HG03175 (cell line): ENCODE results near the gene SLC45A3.

Experiments used
- ATAC-seq: cut with Tn5 transposase; IDR thresholded peaks from one replicate; pipeline ENCODE4 v1.9.1; 2021; ENCODE audit warnings: mild to moderate bottlenecking, moderate library complexity; ENCODE audit not compliant: unreplicated experiment

Gene SLC45A3

DNA sequence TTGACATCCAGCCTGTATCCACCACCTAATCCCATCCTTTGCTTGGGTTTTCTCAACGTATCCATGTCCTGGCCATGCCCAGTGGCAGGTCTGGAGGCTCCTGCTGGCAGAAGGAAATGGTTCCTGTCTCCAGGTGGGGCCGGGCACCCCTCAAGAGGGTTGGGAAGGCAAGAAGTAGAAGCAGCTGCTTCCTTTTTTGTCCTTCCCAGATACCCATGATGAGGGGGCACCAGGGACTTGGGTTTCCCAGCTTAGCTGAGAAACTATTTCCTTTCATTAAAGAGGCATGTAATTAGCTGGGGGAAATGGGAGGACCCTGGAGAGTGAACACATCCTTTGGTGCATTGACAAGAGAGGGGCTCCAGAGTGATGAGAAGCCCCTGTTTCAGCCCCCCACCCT lies 21.1 kb upstream of the SLC45A3 start:
- no peak for ATAC-seq

DNA sequence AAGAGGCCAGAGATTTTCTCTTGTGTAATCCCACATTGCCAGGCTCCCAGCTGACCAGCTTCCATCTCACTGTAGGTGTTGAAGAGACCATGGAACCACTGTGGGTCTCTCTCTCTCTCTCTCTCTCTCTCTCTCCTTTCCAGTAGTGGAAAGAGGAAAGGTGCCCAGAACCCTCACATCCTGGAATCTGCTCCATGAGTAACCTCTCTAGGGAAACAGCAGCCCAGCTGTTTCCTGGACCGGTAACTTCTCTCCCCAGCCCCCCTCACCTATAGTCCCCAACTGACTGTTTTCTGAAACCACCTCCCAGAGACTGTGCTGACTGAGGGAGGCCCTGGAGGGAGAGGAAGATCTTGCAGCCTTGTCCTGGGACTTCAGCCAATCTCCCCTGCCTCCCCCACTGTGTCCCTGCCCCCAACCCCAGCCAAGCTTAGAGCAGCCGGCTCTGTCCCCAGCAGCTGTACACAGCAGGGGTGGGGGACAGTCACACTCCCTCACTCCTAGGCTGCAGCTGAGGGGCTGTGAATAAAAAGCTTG lies 20.6 kb upstream of the SLC45A3 start:
- no peak for ATAC-seq

DNA sequence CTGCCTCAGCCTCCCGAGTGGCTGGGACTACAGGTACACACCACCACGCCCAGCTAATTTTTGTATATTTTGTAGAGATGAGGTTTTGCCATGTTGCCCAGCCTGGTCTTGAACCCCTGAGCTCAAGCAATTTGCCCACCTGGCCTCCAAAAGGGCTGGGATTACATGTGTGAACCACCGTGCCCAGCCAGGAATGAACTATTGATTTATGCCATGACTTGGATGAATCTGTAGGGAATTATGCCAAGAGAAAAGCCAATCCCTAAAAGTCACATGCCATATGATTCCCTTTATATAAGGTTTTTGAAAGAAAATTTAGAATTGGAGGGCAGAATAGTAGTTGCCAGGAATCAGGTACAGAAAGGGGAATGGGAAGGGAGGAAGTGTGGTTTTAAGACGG lies 19.1 kb upstream of the SLC45A3 start:
- no peak for ATAC-seq

DNA sequence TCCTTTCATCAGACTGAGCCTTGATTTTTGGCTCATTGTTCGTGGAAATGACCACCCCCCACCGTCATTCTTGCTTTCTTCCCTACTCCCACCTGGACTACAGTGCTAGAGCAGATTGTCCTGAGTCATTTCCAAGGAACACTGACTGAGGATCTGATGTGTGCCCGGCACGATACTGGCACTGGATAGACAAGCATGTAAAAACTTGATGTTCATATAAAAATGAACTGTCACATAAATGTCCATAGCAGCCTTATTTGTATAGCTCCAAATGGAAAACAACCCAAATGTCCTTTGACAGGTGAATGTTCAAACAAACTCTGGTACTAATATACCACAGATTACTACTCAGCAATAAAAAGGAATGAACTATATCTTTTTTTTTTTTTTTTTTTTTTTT lies 18.6 kb upstream of the SLC45A3 start:
- no peak for ATAC-seq

DNA sequence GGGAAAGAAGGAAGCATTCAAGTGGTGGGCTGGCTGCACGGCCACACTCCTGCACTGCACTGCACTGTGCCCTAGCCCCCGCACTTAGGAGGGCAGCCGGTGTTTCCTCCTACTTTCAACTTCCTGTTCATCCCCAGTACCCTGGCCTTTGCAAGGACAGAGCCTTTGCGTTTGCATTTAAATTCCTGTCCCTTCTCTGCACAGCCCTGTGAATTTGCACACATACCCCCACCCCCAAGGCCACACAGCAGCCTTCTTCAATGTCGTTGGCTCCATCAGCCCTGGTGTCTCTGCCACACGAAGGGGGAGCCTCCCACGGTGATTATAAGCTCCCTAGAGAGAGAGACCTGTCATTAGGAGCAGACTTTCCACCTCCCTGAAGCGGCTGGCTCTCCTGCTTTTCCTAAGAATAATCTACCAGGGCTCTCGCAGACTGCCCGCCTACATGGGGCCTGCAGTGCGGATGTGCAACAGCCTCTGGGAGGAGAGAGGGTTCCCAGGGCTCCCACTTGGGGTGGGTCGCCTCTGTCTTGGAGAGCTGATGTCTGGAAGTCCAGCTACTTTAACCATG lies 13.2 kb upstream of the SLC45A3 start:
- ATAC-seq = no peak

DNA sequence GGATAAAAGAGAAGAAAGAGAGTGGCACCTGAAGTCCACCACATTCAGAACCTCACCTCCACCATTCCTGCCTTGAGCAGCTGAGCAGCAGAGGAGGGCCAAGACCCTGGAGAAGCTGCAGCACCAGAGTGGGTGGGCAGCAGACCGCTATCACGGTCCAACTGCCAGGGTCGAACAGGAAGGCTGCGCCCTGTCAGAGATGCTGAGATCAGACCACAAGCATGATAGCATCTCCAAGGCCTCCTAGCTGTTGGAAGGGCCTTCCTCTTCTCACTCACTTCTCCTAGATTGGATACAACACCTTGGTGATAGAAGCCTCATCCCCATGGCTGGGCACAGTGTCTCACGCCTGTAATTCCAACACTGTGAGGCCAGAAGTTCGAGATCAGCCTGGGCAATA lies 12.1 kb upstream of the SLC45A3 start:
- no peak for ATAC-seq

DNA sequence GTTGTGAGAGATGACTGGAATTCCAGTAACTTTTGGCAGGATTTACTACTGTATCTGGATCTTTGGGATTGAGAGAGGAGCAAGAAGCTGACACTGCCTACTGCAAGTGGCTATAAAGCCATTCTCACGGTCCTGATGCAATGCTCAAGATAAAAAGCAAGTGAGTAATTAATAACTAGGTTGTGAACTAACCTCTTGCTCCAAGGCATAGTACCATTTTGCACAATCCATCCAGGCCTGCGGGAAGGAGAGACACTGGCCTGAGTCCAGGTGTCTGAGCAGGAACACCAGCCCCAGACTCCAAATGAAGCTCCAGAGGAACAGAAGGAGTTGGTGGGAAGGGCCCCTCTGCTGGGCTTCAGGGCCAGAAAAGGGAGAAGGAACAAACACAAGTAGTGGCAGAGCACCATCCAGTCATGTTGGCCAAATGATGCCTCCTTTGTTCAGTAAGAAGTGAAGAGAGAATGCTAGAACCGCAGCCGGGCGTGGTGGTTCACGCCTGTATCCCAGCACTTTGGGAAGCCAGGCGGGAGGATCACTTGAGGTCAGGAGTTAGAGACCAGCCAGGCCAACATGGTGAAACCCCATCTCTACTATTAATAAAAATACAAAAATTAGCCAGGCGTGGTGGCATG lies 9.9 kb upstream of the SLC45A3 start:
- ATAC-seq = no peak

DNA sequence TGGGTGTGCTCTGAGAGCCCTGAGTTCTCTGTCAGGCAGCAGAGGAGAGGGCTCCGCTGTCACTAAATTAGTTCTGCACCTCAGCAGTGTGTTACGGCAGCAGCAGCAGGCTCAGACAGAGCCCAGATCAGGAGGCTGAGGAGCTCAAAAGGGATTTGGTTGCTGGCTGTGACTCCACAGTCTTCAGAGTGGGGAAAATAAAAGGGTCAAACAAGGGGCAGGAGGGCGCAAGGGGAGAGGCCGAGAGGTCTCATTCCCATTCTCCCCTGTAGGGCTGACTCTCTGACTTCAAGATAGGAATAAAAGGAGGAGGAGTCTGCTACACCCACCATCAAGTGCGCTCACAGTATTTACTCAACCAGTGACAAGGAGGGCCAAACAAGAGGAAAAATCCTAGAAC lies 9.2 kb upstream of the SLC45A3 start:
- no peak for ATAC-seq

DNA sequence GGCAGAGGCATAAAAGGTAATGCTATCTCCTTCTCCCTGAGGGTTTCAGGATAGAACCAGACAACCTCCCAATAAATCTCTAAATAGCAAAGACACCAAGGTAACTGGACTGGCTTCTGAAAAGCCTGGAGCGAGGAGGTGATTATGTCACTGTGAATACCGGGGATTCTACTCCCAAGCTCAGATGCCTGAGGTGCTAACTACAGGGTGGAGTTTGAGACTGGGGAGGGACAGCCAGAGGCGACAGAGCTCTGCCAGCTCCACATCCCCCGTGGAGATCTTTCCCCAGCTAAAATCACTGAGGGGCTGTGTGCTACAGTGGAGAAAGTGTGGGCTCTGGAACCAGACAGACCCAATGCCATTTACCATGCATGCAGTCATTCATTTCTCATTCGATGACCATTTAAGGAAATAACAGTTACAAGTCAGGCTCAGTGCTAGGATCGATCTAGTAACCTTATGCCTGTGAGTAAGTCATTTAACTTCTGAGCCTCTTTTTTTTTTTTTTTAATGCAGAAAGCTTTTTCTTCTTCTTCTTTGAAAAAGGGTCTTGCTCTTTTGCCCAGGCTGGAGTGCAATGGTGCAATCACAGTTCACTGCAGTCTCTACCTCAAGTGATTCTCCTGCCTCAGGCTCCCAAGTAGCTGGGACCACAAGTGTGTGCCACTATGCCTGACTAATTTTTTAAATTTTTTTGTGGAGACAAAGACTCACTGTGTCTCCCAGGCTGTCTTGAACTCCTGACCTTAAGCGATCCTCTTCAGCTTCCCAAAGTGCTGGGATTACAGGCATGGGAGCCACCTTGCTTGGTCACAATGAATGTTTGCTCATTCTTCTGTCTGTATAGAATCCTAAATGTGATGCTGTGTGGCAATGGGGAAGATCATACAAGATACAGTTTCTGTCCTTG lies 8.1 kb upstream of the SLC45A3 start:
- ATAC-seq = no peak

DNA sequence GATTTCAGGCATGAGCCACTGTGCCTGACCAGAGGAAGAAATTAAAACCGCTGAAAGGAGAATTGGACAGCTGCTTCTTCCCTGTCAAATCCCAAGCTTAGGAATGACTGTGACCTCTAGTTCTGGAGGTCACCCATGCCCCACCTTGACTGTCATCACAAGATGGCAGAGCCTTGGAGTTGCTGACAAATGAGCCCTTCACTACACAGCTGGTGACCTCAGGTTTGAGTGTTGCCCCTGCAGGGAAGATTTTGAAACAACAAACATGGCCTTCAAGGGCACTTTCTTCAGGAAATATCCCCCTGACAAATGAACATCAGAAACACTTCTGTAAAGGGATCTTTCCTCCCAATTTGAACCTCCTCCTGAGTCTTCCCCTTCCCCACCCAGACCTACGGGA lies 6.9 kb upstream of the SLC45A3 start:
- no peak for ATAC-seq

DNA sequence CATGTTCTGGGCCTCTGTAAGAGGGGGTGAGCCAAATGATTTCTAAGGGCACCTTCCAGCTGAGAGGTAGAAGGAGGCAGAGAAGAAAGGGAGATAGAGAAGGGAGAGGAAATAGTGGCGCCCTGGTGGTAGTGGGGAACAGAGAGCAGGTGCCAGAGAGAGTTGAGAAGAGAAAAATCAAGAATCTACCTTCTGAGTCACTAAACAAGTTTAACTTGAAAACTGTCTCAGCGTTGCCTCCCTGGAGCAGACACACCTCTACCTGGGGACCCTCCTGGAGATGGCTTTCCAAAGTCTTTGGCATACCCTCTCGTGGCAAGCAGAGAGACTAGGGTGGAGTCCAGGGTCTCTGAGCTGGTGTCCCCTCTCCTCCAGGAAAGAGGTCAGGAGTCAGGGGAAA lies 1.1 kb upstream of the SLC45A3 start:
- ATAC-seq = no peak

DNA sequence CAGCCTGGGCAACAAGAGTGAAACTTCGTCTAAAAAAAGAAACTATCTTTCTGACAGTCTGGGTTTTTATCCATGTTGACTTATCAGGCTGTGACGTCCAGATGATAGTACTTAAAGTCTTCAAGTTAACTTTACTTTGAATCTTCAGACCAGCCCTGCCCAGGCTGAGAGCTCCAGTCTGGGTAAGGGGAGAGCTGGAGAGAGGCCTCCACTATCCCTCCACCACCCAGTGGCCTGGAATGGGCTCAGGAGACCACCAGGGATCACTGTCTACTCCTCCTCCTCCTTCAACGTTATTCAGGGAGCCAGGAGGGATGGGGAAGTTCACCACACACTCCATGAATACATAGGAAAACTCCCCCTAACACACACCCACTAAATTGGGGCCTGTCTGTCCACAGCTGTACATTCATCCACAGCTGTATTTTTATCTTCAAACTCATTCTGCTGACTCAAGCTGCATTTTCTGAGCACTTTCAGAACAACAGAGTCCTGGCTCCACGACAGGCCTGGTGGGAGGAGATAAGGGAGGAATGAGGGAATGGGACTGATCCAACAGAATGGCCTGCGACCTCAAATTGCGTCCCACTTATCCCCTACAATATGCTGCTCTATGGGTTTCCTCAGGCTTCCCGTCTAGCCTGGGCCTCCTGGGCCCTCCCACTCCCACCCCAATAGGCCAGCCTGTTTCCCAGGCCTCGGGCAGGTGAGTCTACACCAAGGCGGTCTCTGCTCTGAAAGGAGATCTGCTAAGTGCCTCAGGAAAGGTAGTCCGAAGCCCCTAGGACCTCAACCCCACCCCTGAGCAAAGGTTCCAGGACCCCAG lies 1.8 kb downstream of the SLC45A3 start:
- no peak for ATAC-seq

DNA sequence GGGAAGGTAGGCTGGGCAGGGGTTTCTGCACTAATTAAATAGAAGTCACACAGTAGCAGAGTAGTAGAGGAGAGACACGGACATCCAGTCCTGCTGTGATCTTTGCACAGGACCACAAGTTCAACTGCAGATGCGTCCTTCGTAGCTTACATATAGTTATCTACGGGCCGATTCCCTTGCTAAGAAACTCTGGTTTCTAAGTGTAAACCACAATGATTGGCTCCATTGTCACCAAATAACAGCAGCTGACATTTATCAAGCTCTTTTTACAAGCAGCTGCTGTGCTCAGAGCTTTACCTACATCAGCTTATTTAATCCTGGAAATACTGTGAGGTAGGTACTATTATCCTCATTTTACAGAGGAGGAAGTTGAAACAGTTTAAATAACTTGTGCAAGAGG lies 3.1 kb downstream of the SLC45A3 start:
- ATAC-seq = no peak

DNA sequence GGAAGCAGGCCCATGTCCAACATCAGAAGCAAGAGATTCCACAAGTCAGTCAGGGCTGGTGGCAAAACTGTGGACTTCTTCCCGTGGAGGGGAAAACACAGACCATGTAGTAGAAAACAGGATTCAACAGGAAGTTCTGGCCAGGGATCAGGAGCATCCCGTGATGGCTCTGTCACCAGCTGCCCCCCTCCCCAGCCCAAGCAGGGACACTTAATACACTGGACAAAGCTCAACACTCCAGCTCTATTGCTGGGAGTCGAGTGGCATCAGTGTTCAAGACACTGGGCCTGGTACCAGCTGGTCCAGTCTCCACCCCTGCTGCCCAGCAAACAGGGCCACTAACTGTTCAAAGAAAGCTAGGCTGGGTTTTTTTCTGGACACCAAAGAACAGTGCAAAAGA lies 3.7 kb downstream of the SLC45A3 start:
- no peak for ATAC-seq

DNA sequence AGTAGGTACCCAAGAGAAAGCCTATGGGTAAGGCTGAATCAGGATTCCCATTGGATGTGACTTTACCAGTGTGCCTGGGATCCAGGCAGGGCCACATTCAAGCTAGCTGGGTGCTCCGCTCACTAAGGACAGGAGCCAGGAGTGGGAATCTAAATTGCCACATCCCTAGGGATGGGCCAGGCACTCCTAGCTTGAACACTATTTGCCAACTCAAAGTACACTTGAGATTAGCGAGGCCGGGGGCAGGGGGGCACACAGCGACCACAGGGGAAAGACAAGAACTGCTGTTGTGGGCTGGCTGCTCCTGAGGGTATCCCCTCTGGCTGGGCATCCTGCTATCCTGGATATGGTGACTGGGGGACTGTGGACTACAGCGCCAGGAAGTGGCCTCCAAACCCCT lies 4.3 kb downstream of the SLC45A3 start:
- ATAC-seq = no peak

DNA sequence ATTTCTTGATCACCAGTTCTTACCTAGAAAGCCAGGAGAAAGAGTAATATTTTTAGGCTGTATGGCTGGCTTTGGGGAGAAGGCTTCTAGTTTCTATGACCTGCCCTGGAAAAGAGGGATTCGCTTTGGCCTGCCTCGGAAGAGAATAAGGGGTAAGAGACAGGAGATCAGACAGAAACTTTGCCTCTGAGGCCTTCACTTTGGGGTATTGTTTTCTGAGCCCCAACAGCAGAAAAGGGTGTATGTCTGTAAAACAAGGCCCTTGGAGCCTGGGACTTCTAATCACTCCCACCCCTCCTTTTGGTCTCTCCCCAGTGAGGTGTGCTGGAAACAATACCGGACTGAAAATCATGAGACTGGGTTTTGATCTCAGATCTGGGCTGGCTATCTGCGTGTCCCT lies 5.1 kb downstream of the SLC45A3 start:
- ATAC-seq = no peak

DNA sequence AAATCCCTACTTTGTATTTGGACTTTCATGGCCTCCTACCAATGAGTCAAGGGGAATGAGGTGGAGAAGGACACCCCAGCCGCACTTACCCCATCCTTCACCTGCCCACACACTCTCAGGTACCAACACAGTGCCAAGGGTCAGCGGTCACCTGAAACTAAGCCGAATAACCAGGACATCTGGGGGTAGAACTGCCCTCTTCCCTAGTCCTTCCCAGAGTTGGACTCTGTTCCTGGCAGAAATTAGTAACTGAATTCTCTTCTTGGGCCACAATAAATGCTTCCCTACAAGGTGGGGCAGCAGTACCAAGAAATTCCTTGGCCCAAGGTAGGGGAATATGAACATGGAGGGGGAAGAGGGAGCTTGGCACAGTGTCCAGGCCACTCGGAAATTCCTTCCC lies 7.3 kb downstream of the SLC45A3 start:
- no peak for ATAC-seq

DNA sequence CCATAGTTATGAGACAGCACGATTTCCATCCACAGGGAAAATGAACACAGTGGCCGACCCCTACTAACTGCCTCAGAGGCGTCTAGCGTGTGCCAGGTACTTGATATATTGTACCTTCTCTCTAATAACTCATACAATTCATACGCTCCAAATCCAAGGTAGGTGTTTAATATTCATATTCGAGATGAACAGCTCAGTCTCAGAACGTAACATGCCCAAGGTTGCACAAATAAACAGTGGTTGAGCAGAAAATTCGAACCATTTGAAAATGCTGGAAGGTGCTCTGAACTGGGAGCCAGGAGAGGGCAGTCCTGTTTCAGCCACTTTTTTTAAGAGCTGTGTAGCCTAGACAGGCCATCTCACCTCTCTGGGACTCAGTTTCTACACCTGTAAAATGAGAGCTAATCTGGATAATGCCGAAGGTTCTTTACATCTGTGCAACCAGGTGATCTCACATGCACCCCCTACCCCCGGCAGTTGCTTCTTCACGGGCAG lies 7.9 kb downstream of the SLC45A3 start:
- no peak for ATAC-seq

DNA sequence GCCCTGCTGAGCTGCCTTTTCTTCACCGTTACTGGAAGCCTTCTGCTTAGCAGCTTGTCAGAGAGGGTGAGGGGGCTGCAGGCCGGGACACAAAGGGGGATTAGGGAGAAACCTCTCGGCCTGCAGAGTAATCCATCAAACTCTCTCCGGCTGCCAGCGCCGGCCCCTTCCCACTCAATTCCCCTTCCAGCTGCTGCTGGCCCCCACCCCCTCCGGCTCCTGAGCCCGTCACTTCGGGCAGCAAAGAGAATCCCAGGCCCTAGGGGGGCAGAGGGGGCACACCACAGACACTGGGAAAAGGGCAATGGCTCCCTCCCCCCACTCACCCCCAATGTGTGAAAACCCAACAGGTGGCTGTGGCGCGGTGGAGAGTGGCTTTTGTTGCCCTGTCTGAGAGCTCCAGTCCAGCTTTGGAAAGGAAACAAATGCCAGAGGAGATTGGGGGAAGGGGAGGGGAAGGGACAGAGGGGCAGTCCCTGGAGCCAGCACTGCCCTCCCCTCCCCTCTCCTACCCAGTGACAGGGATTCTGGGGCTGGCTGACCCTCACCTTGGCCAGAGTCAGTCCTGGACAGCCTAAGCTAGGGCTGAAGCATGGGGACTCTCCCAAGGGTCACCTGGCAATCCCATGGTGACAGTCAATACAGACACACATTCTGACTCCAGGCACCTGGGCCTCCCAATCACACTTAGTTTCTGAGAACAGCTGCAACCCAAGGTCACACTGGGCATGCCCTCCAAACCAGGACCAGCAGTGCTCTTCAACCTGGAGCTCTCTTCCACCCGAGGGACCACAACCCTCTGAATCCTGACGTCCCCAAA lies 9.5 kb downstream of the SLC45A3 start:
- no peak for ATAC-seq

DNA sequence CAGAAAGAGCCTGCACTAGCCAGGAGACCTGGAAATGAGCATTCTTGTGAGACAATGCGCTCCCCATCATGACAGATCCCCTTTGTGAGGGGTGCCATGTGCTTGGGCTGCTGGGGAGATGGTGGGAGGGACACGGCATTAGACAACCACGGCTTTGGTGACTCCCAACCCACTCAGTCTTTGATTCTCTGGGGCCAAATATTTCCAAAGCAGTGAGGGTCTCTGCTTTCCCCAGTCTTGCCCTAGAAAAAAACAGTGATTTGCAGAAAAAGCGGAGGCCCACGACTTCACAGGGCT lies 10.2 kb downstream of the SLC45A3 start:
- ATAC-seq = no peak
